C4-2B (cell line): ENCODE data around the gene PRDM5.

Experiments used
- ZFX ChIP-seq: fragments of 450-650 bp; IDR thresholded peaks from 2 replicates; pipeline ENCODE4 v1.6.1; 2017
- TF ChIP-seq, protein P1 (sequence below): fragments of 450-650 bp; conservative IDR thresholded peaks from 2 replicates; pipeline ENCODE4 v1.5.1; 2017; ENCODE audit warnings: mild to moderate bottlenecking

DNA sequence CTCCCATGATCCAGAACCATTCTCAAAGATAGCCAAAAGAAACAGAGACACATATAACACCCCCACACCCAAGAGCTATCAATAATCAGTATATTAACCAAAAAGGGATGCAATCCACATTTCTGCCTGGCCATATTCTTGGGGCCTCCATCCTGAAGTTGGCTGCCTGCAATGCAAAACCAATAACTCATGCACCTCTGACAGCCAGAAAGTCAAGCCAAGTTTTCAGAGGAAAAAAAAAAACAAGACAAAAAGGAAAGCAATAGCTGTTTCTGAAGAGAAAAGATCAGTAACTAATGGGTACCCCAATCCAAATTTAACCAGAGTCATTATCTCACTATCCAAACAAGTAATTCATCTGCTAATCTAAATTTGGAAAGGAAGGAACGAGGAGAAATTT, 7.3 kb upstream of the PRDM5 start:
- TF ChIP-seq, protein P1, sequence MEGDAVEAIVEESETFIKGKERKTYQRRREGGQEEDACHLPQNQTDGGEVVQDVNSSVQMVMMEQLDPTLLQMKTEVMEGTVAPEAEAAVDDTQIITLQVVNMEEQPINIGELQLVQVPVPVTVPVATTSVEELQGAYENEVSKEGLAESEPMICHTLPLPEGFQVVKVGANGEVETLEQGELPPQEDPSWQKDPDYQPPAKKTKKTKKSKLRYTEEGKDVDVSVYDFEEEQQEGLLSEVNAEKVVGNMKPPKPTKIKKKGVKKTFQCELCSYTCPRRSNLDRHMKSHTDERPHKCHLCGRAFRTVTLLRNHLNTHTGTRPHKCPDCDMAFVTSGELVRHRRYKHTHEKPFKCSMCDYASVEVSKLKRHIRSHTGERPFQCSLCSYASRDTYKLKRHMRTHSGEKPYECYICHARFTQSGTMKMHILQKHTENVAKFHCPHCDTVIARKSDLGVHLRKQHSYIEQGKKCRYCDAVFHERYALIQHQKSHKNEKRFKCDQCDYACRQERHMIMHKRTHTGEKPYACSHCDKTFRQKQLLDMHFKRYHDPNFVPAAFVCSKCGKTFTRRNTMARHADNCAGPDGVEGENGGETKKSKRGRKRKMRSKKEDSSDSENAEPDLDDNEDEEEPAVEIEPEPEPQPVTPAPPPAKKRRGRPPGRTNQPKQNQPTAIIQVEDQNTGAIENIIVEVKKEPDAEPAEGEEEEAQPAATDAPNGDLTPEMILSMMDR: no peak
- TF ChIP-seq ZFX: no peak
